Ovary (tissue), 9 donors: ENCODE measurements around the gene RAB31. TPM values are rescaled to one million over a fixed set of nuclear protein-coding genes. Genes with fewer than 3 reads are reported as not detected.

Experiments
- DNase-seq, 5 donors: peaks; one replicate each; pipeline ENCODE4 v3.0.0-alpha.2; 2019 to 2020
- H3K27ac ChIP-seq, 2 donors: fragments of 200-600 bp; one replicate each; pipeline versions ENCODE4 v1.5.1 to v1.8.0; 2019 to 2022
- H3K27me3 ChIP-seq: fragments of 200-600 bp; one replicate; pipeline ENCODE4 v1.8.0; 2022
- H3K36me3 ChIP-seq: fragments of 200-600 bp; sonication (generic); one replicate; pipeline ENCODE4 v1.5.1; 2019
- H3K4me1 ChIP-seq: one replicate; pipeline ENCODE4 v1.8.1; 2013; ENCODE audit warnings: mild to moderate bottlenecking, moderate library complexity; ENCODE audit not compliant: insufficient read depth
- H3K4me3 ChIP-seq: fragments of 200-600 bp; sonication (generic); one replicate; pipeline ENCODE4 v1.5.1; 2017
- H3K9me3 ChIP-seq, 2 donors: fragments of 200-600 bp in 1 of 2; sonication (generic) in 1 of 2; one replicate each; pipeline versions ENCODE4 v1.5.1 to v1.8.1; 2013 to 2019; ENCODE audit warnings: mild to moderate bottlenecking in 1 of 2, moderate library complexity in 1 of 2
- EP300 ChIP-seq: sonication (generic); formaldehyde crosslinking; IDR thresholded peaks from one replicate; pipeline ENCODE4 v1.6.1; 2017; ENCODE audit warnings: antibody characterized with exemption
- POLR2A ChIP-seq: fragments of 450-650 bp; IDR thresholded peaks from one replicate; pipeline ENCODE4 v1.6.1; 2017; ENCODE audit warnings: antibody characterized with exemption, mild to moderate bottlenecking, moderate library complexity
- WGBS, 3 donors: extraction: QIAGEN DNeasy Blood & Tissue Kit in 1 of 3; methylation state at CpG; one replicate each; pipeline versions ENCODE4 v1.1.5 to v1.1.7; 2013 to 2017; 5-methylcytosine and 5-hydroxymethylcytosine counted together
- intact Hi-C, 4 donors: fragments of 100-400 bp; cut with DNase I; formaldehyde crosslinking; loops; one replicate each; pipeline versions ENCODE4 v1.11.0 to v1.15.1; 2022 to 2023
- polyA plus RNA-seq, 2 donors: library from polyadenylated mRNA; stranded (reverse); fragments of 200-250 nt in 1 of 2; fragments of 350-450 nt in 1 of 2; fragmentation: Illumina TruSeq in 1 of 2; extraction: RNeasy Lipid Tissue Mini Kit (QIAGEN cat#74804) in 1 of 2; gene quantifications; one replicate each; pipeline ENCODE4 v1.2.3, GENCODE V29; 2013 to 2014
- total RNA-seq, 7 donors: library from RNA; depleted of rRNA in 2 of 7; stranded (reverse); fragments of >200 nt in 2 of 7; fragmentation: NEBNext Ultra II Directional in 3 of 7; extraction: Animal tissue kit (Norgen Biotek cat#: 25700) in 3 of 7; gene quantifications; one replicate each; pipeline versions ENCODE4 v1.1.0 to v1.2.4, GENCODE V29; 2016 to 2023
- TF ChIP-seq, protein P1 (sequence below), 3 donors: fragments of 450-650 bp in 2 of 3; fragments of 200-600 bp in 1 of 3; IDR thresholded peaks; one replicate each; pipeline versions ENCODE4 v1.5.1 to v1.8.0; 2016 to 2022; ENCODE audit warnings: antibody characterized with exemption in 3 of 3, mild to moderate bottlenecking in 1 of 3
- donor health status: DM: no; HTN: no; CAD: no; lungs with moderate emphysema.
- donor health status: DM: no; HTN: no; CAD: no.
- donor health status: Bipolar disorder and iron deficiency.
- donor health status: DM: yes; HTN: yes; CAD: no.
- donor health status: DM: no; HTN: no; CAD: no.
- donor health status: DM: yes; HTN: yes; CAD: no.

Gene RAB31
- total and polyA plus RNA-seq, 9 donors = 37.9 to 188 (median 62.8) TPM

DNA sequence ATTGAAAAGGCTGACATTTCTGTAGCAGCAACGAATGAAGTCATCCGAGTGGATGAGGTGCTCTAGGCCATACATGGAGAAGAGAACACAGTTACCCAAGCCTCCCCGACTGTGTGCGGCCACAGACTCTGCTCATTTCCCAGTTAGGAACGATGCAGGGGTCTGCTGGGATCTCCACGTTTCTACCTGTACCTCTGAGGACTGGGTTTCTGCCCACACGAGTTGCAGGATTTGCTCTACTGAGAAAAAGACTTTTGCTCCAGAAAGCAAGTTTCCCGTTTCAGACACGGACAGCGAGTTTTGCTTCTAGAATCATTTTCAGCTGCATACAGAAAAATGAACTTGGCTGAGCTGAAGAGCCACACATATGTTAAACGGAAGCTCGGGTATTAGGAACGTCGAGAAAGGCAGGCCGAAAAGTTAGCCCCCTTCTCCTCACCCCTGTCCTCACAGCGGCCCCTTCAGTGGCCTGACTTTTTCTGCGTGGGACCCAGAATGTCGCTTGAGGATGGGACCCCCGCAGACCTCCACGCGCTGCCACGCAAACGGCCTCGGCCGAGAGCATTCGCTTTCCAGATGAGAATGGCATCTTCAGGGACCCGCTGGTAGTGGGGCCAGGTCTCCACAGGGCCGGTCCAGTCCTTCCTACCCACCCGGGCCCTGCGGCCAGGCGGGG, 582 bp upstream of the RAB31 start:
- H3K27me3 ChIP-seq = no peaks in the 10 kb centered on the region
- H3K9me3 ChIP-seq = no peaks in the 10 kb centered on the region
- peak overlapping the region; percentile 90 for H3K4me3 ChIP-seq
- no peak for TF ChIP-seq EP300
- 8 to 10% (median 10%) methylated on average over 27 to 31 of the region's 31 CpGs for WGBS, 3 donors
- no peaks in the 10 kb centered on the region for H3K36me3 ChIP-seq
- intact Hi-C loops = loop anchor here in 2 of 4 donors (10.0 kb wide), 3 partner anchors 67 to 217 kb away; partner anchors contain the start of gene VAPA (in 1 of the 2)
- H3K4me1 ChIP-seq = peaks cover 10% of the 10 kb centered on the region
- peak overlapping the region; percentile 86 to 96 for H3K27ac ChIP-seq
- DNase-seq = no peak

- DNase-seq = peak in 4 of 5 donors; percentile 32 to 52 (median 44)
- intact Hi-C loops = loop anchor here in 2 of 4 donors (10.0 kb wide), 3 partner anchors 66 to 216 kb away; partner anchors contain the start of gene VAPA (in 1 of the 2)
- no peaks in the 10 kb centered on the region for H3K9me3 ChIP-seq
- WGBS, 3 donors = 1% methylated on average over 52 to 84 of the region's 84 CpGs
- H3K4me3 ChIP-seq = peak overlapping the region; percentile 90
- peak overlapping the region; percentile 86 to 96 for H3K27ac ChIP-seq
- H3K36me3 ChIP-seq = no peaks in the 10 kb centered on the region
- peaks cover 10% of the 10 kb centered on the region for H3K4me1 ChIP-seq
- H3K27me3 ChIP-seq = no peaks in the 10 kb centered on the region
- TF ChIP-seq POLR2A = no peak
- TF ChIP-seq, protein P1, sequence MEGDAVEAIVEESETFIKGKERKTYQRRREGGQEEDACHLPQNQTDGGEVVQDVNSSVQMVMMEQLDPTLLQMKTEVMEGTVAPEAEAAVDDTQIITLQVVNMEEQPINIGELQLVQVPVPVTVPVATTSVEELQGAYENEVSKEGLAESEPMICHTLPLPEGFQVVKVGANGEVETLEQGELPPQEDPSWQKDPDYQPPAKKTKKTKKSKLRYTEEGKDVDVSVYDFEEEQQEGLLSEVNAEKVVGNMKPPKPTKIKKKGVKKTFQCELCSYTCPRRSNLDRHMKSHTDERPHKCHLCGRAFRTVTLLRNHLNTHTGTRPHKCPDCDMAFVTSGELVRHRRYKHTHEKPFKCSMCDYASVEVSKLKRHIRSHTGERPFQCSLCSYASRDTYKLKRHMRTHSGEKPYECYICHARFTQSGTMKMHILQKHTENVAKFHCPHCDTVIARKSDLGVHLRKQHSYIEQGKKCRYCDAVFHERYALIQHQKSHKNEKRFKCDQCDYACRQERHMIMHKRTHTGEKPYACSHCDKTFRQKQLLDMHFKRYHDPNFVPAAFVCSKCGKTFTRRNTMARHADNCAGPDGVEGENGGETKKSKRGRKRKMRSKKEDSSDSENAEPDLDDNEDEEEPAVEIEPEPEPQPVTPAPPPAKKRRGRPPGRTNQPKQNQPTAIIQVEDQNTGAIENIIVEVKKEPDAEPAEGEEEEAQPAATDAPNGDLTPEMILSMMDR (IDR thresholded peaks at IDR 0.05) = peak in 1 of 3 donors; percentile 20
Observed at GRCh38 chr18:9708434-9709303, 568 bp downstream of the RAB31 start.

GRCh38 chr18:9709304-9709877, 1.3 kb downstream of the RAB31 start:
- Histone ChIP-seq H3K27me3 (no peaks in the 10 kb centered on the region), H3K27ac (peak overlapping the region; percentile 12 to 86), H3K4me3 (peak overlapping the region; percentile 90), H3K9me3 (no peaks in the 10 kb centered on the region), H3K36me3 (no peaks in the 10 kb centered on the region), H3K4me1 (peaks cover 10% of the 10 kb centered on the region)
- no peak for TF ChIP-seq POLR2A
- WGBS, 3 donors = 9 to 14% (median 11%) methylated on average over 18 of the region's 18 CpGs
- peak; percentile 44 to 65 (median 48) for DNase-seq
- intact Hi-C loops = loop anchor here in 2 of 4 donors (10.0 kb wide), 3 partner anchors 65 to 215 kb away; partner anchors contain the start of gene VAPA (in 1 of the 2)

DNA sequence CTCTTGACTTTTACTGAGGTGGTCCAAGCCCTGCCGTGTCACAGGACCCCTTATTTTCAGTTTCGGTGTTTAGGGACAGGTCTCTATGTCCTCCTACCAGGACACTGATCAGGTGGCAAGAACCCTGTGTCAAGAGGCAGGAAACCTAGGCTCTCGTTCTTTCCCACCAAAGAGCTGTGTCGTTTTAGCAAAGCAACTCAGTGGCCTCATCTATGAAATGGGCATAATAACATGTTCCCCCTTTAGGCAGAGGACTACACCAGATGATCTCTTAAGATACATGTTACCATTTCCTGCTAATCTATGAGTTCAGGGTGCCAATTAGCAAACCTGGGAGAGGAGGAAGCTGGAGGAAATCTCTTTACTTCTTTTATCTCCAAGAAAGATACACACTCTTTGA, 1.9 kb downstream of the RAB31 start:
- H3K4me1 ChIP-seq = peaks cover 10% of the 10 kb centered on the region
- no peak overlapping the region for H3K27ac ChIP-seq
- H3K27me3 ChIP-seq = no peaks in the 10 kb centered on the region
- peak overlapping the region; percentile 90 for H3K4me3 ChIP-seq
- TF ChIP-seq EP300 = no peak
- TF ChIP-seq POLR2A = no peak
- TF ChIP-seq, protein P1 (IDR thresholded peaks at IDR 0.05) = no peak
- no peaks in the 10 kb centered on the region for H3K36me3 ChIP-seq
- H3K9me3 ChIP-seq = no peaks in the 10 kb centered on the region
- WGBS, 3 donors = 73 to 80% (median 79%) methylated on average over 4 of the region's 4 CpGs
- intact Hi-C loops = loop anchor here in 1 of 4 donors (10.0 kb wide), 1 partner anchor 245 kb away; no protein-coding TSS in a partner anchor
- no peak for DNase-seq
